RWPE1 (cell line): ENCODE results near the gene CRY1.

Experiments used
- CTCF ChIA-PET: fragments of 350-600 bp; sonication (Branson Sonifier 250); formaldehyde crosslinking; extraction: SDS; loops from one replicate; lab custom pipeline; 2021; lab: Yijun Ruan, JAX
- POLR2A ChIA-PET: fragments of 400-600 bp; formaldehyde crosslinking; extraction: SDS; loops from one replicate; lab custom pipeline; 2020; ENCODE audit warnings: antibody characterized with exemption; ENCODE audit not compliant: low non-redundant PET; lab: Yijun Ruan, JAX
- DNase-seq: peaks from one replicate; pipeline ENCODE4 v3.0.0; 2012; ENCODE audit warnings: low spot score
- H3K27ac ChIP-seq: fragments of 450-650 bp; 2 replicates; pipeline ENCODE4 v1.5.1; 2017
- TF ChIP-seq, protein P1 (sequence below): fragments of 450-650 bp; conservative IDR thresholded peaks from 2 replicates; pipeline ENCODE4 v1.5.1; 2017; ENCODE audit warnings: low read depth, mild to moderate bottlenecking

CRY1 gene

DNA sequence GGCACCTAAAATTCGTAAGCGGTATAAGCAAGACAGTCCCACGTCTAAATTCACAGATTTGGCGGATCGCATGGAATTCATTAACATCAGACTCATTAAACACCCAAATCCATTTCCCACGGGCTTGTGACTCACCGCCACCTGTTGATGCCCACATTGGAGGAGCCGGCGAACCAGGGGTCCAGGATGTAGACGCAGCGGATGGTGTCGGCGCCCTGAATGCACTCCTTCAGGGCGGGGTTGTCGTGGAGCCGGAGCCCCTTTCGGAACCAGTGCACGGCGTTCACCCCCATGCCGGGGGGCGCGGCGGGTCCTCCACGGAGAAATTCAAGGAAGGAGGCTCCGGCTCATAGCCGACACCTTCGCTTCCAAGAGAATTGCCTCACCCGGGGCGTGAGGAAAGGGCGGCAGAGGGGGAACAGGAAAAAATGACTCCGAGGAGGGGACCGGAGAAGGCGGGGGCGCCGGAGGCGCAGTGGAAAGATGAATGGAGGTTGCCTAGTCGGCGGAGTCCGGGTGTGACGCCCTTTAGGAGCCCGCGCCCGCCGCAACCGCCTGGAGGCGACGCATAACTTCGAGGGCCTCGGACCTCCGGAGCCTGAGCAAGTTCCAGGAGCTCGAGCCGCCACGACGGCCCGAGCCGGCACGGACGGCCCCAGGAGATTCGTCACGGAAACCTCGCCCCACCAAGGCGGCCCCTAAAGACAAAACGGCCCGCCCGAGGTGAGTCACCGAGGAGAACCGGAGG lies 506 bp downstream of the CRY1 start:
- H3K27ac ChIP-seq, result peak overlapping the region; percentile 86
- TF ChIP-seq, protein P1, sequence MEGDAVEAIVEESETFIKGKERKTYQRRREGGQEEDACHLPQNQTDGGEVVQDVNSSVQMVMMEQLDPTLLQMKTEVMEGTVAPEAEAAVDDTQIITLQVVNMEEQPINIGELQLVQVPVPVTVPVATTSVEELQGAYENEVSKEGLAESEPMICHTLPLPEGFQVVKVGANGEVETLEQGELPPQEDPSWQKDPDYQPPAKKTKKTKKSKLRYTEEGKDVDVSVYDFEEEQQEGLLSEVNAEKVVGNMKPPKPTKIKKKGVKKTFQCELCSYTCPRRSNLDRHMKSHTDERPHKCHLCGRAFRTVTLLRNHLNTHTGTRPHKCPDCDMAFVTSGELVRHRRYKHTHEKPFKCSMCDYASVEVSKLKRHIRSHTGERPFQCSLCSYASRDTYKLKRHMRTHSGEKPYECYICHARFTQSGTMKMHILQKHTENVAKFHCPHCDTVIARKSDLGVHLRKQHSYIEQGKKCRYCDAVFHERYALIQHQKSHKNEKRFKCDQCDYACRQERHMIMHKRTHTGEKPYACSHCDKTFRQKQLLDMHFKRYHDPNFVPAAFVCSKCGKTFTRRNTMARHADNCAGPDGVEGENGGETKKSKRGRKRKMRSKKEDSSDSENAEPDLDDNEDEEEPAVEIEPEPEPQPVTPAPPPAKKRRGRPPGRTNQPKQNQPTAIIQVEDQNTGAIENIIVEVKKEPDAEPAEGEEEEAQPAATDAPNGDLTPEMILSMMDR, result no peak
- peak; percentile 41 for DNase-seq
- POLR2A ChIA-PET, result no interaction called here
- CTCF ChIA-PET, result interaction anchor here (0.6 to 1.4 kb wide), 8 partner anchors 11 to 510 kb away, joined by 3 to 5 read pairs (median 4); no protein-coding TSS in a partner anchor

DNA sequence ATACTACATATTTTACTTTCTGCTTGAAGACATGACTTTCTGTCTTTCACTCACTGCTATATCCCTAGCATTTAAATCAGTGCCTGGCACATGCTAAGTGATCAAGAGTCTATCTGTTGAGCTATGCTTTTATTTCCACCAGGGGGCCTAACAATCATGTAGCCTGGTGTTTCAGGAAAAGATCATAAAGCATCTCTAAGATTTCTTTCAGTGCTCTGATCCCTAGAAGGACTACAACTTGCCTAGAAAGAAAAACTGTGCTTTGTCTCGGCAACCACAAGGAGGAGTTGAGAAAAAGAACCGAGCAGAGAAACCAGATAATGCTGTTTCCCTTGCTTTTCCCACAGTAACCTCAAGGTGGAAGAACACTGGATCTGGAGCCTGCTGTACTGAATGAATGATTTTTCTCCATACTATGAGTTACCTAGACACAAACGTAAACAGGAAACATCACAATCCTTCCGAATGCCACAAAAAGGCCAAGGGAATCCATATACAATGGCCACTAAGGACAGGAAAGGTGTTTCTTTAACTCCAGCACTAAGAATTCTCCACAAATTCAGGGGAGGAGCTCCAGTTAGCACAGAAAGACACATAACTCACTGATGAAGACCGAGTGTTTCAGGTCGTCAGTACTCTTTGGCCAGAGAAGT lies 1.2 kb downstream of the CRY1 start:
- ChIA-PET POLR2A (no interaction called here), CTCF (interaction anchor here (0.6 to 1.4 kb wide), 10 partner anchors 12 to 546 kb away, joined by 3 to 5 read pairs (median 4); partner anchors contain the start of gene RIC8B)
- TF ChIP-seq, protein P1, result peak; percentile 86
- peak; percentile 74 for DNase-seq
- peak overlapping the region; percentile 86 for H3K27ac ChIP-seq

DNA sequence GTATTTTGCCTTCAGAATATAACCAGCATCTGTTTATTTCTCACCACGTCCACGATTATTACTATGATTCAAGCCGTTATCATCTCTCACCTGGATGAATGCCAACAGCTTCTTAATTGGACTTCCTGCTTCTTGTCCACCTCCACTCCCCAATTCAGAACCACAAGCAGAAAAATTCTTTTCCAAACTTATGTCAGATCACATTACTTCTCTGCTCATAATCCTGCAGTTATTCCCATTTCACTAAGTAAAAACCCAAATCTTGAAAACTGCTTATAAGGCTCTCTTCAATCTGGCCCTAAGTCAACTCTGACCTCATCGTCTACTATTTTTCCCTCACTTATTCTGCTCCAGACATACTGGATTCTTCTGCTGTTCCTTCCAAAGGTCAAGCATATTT lies 2.0 kb downstream of the CRY1 start:
- peak; percentile 55 for DNase-seq
- peak overlapping the region; percentile 51; the same call in 1 of the 2 replicates for H3K27ac ChIP-seq

DNA sequence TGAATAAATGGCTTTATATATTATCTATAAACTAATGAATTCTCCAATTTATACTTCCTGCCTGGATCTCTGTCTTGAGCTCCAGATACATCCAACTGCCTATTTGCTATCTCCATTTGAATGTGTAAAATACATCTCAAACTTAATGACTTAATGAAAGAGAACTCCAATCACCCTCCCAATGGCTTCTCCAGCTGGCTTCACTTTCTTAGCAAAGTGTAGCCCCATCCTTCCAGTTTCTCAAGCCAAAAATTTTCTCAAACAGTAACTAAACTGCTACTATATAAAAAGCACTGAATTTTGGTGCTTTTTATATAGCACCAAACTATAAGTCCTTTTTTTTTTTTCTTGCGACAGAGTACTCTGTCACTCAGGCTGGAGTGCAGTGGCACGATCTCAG lies 2.6 kb downstream of the CRY1 start:
- TF ChIP-seq, protein P1, result no peak
- CTCF ChIA-PET, result interaction anchor here (0.6 to 1.7 kb wide), 3 partner anchors 11 to 74 kb away, joined by 3 to 5 read pairs (median 4); no protein-coding TSS in a partner anchor
- POLR2A ChIA-PET, result no interaction called here
- peak overlapping the region; percentile 51; the same call in 1 of the 2 replicates for H3K27ac ChIP-seq
- DNase-seq, result no peak

More for the DNA sequence above, 2.0 kb downstream of the CRY1 start:
- TF ChIP-seq, protein P1, result no peak
- POLR2A ChIA-PET, result no interaction called here
- CTCF ChIA-PET, result interaction anchor here (0.7 to 1.4 kb wide), 7 partner anchors 12 to 547 kb away, joined by 3 to 4 read pairs (median 4); partner anchors contain the start of gene RIC8B

GRCh38 chr12:107088912-107089311 lies 4.4 kb downstream of the CRY1 start:
- DNase-seq, result no peak
- ChIA-PET CTCF (interaction anchor here (1.7 kb wide), 1 partner anchor 16 kb away, joined by 5 read pairs; no protein-coding TSS in a partner anchor), POLR2A (no interaction called here)
- H3K27ac ChIP-seq, result no peak overlapping the region
- TF ChIP-seq, protein P1, result no peak

DNA sequence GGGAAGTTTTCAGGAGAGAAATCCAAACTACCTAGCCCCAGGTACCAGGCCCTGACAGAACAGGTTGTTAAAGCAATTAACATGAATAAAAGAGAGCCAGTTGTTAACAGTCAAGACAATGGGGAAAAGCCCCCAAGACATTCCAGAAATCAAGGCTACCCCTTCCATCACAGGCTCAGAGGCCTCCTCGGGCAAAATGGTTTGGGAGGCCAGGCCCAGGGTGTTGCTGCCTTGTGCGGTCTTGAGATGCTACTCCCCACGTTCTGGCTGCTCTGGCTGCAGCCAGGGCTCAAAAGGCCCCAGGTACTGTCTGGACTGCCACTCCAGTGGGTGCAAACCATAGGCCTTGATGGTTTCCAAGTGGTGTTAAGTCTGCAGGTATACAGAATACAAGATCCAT lies 7.0 kb downstream of the CRY1 start:
- CTCF ChIA-PET, result no interaction called here
- DNase-seq, result no peak
- H3K27ac ChIP-seq, result no peak overlapping the region
- TF ChIP-seq, protein P1, result no peak
- POLR2A ChIA-PET, result no interaction called here
